Hematopoietic multipotent progenitor cell treated with erythropoietin and hydrocortisone succinate and interleukin-3 and kit ligand, for 4 days (in vitro differentiated cells): Measurements from ENCODE around the gene CLN5.

Source experiments
- DNase-seq: peaks from one replicate; pipeline ENCODE4 v3.0.0-alpha.2; 2015

The CLN5 gene

DNA sequence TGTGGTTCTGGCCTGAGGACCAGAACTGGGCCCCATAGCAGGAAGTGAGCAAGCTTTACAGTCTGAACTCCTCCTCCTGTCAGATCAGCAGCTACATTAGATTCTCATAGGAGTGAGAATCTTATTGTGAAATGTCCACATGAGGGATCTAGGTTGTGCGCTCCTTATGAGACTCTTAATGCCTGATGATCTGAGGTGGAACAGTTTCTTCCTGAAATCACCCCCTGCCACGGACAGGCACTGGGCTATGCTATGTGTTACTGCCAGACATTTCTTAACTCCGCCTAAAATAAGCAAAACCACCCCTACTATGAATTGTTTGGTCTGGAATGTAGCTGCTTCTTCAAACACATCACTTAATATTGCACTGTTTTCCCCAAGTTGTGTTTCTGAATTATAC lies 30.5 kb downstream of the CLN5 start:
- DNase-seq, result peak; percentile 22

DNA sequence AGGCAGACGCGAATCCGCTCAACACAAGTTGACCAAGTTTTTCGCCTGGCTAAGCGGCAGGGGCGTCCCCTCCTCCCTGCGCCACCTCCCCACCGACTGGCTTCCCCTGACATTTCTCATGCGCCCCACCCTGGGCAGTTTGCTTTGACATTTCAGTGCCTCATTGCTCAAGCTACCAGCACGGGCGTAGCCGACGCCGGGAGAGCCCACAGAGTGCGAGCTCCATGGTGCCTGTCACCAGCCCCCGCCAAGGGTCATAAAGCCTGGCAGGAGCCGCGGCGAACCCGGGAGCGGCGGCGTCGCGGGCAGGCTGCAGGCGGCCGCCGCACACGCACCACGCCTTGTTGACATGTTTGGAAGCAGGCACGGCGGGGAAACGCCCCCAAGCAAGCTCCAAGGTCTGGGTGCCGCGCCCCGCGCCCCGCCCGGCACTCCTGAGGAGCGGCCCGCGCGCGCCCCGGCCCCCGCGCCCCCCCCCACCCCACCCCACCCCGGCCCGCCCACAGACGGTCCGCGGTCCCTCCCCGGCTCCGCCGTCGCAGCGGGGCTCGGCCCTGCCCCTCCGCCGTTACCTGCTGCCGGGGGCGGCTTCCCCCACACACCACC lies 34.5 kb downstream of the CLN5 start:
- DNase-seq, result peak; percentile 93

DNA sequence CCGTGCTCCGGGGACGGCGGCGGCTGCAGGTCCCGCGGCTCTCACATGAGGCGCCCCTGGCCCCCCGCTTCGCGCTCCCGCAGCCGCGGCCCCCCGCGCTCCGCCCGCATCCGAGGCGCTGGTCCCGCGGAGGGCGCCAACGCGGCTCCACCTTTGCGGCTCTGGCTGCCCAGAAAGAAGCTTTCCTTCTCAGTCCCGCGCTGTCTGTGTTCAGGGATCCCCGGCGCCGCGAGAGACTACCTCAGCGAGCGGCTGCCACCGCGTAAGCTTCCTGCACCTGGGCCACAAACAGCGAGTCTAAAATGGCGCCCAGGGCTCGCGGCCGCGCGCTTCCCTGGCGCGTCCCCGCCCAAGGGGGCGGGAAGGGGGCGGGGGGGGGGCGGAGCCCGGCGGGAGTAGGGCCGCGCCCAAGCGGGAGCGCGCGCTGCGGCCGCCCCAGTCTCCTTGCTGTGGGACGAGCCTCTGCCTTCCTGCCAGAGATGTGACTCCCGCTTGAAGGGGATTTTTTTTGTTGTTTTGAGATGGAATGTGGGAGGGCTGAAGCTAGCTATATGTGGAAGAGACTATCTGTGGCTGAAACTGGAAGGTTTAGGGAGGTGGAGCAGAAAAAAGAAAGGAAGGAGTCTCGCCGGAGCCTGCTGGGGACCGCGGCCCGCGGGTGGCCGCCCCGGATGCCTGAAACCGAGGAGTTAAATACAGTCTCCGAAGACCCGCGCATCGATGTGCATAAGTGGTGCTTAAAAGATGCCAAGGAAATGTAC lies 35.2 kb downstream of the CLN5 start, which contains the start of gene FBXL3:
Gene FBXL3 (minus strand): TSS at position 299 of the 761 bp plus-strand sequence. CDS start 5,299 bp downstream, outside the sequence.
- peak; percentile 93 for DNase-seq

DNA sequence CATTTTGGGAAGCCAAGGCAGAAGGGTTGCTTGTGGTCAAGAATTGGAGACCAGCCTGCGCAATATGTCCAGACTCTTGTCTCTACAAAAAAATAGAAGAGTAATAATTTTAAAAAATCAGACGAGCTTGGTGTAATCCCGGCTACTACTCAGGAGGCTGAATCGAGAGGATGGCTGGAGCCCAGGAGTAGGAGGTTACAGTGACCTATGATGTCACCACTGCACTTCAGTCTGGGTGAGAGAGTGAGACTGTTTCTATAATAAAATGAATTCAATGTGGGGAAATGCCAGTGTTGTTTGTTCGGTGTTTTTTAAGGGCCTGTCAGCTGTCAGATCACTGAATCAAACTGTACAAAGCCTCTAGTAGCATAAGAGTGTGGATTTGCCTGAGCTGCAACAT lies 36.3 kb downstream of the CLN5 start:
- no peak for DNase-seq

DNA sequence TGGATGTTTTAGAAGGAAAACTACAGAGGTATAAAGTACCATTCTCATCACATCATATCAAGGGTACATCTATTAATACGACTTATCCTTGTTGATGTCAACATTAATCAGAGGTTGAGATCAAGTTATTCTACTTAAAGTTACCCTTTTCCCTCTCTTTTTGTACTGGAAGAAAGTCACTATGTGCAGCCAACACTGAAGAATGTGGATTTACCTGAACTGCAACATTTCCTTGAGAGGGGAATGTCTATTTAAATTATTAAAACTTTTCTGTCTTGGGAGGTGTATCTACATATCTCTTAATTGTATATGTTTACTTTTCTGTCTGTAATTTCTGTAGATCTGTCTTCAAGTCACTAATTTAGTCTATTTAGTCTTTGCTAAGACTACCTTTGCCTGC lies 37.6 kb downstream of the CLN5 start:
- no peak for DNase-seq

DNA sequence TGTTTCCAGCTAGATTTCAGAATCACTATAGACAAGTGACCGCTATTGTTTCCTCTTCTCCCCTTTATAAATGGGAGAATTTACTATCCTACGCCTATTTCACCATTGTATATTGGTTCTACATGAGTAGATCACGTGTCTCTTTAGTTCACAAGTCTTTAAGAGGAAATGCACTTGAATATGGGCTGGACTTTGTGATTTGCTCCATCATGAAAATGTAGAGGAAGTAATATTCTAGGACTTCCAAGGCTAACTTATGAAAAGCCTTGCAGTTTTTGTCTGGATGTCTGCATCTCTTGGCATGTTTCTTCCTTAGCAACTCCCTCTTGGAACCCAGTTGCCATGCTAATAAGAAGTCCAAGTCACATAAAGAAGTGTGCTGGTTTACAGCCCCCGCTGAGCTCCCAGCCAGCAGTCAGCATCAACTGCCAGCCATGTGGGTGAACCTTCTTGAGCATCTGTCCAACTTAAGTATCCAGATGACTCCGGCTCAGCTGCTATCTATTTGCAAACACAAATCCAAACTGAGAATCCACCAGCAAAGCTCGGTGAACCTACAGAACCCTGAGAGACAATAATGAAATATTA lies 39.9 kb downstream of the CLN5 start:
- DNase-seq, result no peak

DNA sequence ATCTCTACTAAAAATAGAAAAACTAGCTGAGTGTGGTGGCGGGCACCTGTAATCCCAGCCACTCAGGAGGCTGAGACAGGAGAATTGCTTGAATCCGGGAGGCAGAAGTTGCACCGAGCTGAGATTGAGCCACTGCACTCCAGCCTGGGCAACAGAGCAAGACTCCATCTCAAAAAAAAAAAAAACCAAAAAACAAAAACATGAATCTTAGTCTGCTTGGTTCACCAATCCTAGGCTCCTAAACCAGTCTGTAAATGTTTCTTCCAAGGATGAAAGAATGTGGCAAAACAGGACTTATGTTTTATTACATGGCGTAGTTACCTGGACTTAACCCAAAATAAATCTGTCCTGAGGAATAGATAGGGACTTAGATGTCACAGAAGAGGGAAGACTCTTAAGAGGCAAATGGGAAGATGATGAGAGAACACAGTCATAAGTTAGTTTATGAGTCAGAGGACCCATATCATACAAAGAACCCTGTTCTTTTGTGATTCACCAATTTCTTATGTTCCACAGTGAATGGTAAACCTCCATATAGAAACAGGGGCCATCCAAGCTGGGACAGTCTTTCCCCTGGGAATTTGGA lies 41.9 kb downstream of the CLN5 start:
- DNase-seq, result no peak

DNA sequence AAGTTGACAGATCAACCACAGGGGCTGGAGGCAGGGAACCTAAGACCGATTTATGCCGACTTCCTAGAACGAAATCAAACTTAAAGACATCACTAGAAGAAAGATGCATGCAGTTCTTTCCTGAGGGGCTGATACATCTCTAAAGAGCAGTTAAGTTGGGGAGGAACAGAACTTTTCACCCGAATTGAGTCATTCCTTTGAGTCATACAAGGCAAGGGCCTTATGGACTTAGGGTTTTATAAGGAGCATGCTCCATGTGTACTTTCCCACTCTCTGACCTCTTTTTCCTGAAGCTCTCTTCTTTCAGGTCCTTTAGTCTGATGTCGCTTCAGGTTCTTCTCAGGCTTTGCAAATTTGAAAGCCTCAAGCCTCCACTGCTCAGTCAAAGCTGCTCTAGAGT lies 43.0 kb downstream of the CLN5 start:
- DNase-seq, result no peak

DNA sequence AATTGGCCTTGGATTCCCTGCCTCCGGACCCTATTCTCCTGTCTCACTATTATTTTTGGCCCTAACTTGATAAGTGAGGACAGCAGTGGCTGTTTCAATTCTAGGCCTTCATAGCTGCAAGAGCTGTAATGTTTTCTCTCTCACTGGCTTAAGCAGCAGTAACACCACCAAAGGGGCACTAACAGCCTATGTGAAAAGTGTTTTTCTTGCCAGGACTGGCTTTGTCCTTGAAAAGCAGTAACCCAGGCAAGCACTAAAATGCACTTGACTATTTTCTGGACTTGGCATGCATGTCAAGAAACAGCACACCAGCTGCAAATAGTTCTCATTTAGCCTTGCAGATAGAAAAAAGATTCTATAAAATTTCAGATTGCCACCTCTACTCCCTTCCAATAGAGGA lies 44.4 kb downstream of the CLN5 start:
- no peak for DNase-seq

DNA sequence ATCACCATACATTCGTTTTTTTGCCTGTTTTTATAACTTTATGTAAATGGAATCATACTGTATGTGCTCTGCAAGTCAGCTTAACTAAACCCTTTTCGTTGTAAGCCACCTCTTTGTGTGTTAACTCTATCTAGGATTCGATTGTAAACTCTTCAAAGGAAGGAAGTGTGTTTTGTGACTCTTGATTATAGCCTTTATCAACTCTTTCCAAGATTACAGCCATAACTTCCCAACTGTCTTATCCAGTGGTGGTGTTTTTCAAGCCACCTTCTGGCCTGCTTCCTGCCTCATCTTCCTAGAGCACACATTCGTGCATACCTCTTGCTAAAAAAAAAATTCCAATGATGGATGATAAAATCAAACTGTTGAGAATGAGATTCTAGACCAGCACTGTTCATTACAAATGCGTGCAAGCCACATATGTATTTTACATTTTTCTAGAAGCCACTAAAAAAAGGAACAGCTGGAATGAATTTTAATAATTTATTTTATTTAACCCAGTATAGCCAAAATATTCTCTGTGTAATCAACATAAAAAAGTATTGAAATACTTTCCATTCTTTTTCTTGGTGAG lies 47.1 kb downstream of the CLN5 start:
- DNase-seq, result peak; percentile 15

DNA sequence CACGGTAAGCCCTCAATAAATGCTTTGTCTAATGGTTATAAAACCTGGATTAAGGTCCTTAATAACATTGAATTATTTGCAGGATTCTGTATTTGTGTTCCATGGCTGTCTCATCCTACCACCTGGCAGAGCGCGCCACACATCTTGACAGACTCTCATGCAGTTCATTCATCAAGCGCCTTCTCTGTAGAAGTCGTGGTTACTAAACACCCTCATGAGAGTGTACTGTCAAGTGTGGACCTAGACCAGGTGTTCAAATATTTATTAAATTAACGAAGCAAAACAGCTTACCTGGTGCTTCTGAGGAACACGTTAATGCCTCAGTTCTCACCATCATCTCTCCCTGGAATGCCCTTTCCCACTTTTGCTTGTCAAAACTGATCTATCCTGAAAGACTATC lies 48.2 kb downstream of the CLN5 start:
- DNase-seq, result no peak

DNA sequence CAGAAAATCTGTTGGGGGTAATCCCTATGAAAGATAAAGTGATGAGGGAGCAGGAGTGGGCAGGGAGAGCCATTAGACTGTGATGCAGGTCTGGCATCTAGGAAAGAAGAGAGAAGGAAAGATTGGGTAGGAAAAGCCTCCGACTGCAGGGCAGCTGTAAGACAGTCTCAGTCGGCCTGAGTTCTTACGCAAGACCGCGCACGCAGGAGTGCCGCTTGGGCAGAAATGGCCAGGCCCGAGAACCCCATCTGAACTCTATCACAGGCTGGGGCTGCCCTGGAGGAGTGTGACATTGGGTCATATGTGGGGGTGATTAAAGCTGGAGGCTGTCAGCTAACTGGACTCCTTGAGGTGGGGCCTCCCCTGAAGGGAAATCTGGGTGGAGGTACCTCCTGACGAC lies 49.0 kb downstream of the CLN5 start:
- no peak for DNase-seq

DNA sequence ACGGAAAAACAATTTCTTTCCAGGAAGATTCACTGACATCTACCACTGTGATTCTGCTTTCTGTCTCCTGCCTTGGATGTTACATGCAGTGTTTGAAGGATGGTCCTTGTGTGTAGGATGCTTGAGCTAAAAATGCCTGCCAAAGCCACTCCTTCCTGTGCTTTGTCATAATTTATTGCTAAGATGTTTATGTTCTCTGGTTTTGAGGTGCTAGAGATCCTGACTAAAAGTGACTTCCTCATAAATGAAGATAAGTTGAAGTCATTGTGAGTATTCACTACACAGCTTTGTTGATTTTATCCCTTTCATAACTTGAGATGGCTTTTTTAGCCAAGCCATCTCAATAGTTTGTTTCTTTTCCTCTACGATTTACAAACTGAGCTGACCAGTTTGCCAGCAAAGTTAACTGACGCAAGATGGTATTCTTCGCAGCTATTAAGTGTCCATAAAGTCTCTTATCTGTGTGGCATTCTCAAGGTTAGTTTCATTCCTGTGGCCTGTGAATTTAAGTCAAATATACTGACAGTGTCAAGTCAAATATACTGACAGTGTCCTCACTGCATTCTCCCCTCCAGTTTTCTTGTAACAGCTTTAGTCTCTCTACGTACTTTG lies 50.8 kb downstream of the CLN5 start:
- peak; percentile 42 for DNase-seq

DNA sequence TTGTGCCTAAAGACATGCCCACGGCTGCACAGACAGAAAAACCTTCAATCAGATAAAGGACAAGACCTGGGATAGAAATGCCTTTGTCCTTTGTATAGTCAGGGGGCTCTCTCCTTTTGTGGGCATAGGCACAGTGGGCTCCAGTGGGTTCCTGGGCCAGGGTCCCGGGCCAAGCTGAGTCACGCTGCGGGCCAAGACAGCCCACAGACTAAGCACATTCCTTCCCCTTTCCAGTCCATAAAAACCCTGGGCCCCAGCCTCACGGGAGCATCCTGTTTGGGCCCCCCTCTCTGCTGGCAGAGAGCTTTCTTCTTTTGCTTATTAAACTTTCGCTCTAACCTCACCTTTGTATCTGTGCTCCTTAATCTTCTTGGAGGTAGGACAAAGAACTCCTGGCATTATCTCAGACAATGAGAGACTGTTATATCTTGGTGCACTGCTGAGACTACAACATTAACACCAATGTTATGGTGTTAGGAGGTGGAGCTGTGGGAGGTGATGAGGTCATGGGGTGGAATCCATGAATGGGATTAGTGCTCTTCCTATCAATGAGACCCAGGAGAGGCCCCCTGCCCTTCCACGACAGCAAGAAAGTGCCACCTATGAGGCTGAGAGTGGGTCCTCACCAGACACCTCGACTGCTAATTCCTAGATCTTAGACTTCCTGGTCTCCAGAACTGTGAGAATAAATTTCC lies 55.9 kb downstream of the CLN5 start:
- DNase-seq, result no peak

DNA sequence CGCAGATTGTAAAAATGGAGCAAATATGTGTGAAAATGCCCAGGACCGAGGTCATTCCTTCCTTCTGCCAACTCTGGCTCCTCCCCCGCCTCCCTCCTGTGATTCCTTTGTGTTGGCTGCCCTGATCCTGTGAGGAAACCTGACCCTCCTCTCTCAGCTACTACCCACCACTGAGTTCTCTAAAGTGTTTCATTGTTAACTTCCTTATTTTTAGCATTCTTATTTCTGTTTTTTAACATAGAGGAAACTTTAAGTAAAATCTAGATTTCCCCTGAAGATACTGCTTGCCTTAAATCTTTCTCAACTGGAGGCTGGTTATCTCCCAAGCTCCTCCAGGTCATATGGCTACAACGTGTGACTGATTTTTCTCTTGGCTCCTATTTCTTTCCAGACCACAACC lies 56.8 kb downstream of the CLN5 start:
- peak; percentile 51 for DNase-seq

DNA sequence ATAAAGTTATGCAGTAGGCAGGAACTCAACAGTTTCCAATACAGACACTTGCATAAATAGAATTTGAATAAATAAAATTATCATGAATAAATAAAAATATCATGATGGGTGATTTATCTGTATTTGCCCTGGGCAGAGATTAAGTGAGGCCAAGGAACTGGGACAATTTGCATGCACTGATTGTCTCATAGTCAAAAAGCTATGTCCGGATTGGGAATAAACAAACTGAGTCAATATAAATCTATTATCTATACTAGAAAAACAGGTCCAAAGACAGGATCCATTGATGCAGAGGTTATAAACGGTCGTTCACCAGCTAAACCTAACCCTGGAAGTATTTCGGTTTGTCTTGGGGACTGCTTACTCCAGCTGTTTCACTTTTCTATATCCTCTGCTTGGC lies 61.3 kb downstream of the CLN5 start:
- no peak for DNase-seq
